Endothelial cell of umbilical vein (primary cell): ENCODE measurements around the gene TMPRSS12. TPM values are rescaled to one million over a fixed set of nuclear protein-coding genes. Genes with fewer than 3 reads are reported as not detected.

Source experiments
- BruUV-seq: library from RNA; stranded (reverse); fragments of 400-500 nt; replicated peaks from 2 replicates; lab custom pipeline; 2021; lab: Mats Ljungman, UMichigan
- CTCF ChIA-PET: fragments of 300-600, 350-600 bp; sonication (Branson Sonifier 250); formaldehyde crosslinking; loops from one replicate; lab custom pipeline; 2021; ENCODE audit warnings: antibody characterized with exemption, inconsistent platforms; lab: Charles Lee
- POLR2A ChIA-PET: fragments of 300-600, 350-600 bp; sonication (Branson Sonifier 250); formaldehyde crosslinking; loops from one replicate; lab custom pipeline; 2021; ENCODE audit warnings: antibody characterized with exemption, inconsistent platforms; lab: Charles Lee
- DNase-seq: peaks from one replicate; pipeline ENCODE4 v3.0.0-alpha.2; 2011; ENCODE audit warnings: low read depth, low spot score
- FAIRE-seq: peaks from 2 replicates; lab custom pipeline; 2011; peaks lifted over from hg19 to GRCh38; lab: Jason Lieb, UNC
- H2AFZ ChIP-seq: 2 replicates; pipeline ENCODE4 v1.6.0; 2012; ENCODE audit warnings: low read depth, low read length, control low read depth, inconsistent platforms
- H3K27ac ChIP-seq: 2 replicates; pipeline ENCODE4 v1.5.1; 2011; ENCODE audit warnings: low read depth, mild to moderate bottlenecking, control low read depth, low read length, moderate library complexity; ENCODE audit not compliant: insufficient read depth
- H3K27me3 ChIP-seq, 2 experiments: 2 replicates each; pipeline versions ENCODE4 v1.6.0 to v1.6.1; 2011; ENCODE audit warnings: low read length in 2 of 2, mixed read lengths in 1 of 2; ENCODE audit not compliant: control insufficient read depth in 2 of 2, insufficient read depth in 2 of 2
- H3K36me3 ChIP-seq, 2 experiments: 2 replicates in 1 of 2; 3 replicates in 1 of 2; pipeline ENCODE4 v1.5.1; 2011; ENCODE audit warnings: low read length in 2 of 2, mild to moderate bottlenecking in 1 of 2, moderate library complexity in 1 of 2; ENCODE audit not compliant: control insufficient read depth in 2 of 2, insufficient read depth in 2 of 2; ENCODE audit errors: extremely low read depth in 1 of 2
- H3K4me1 ChIP-seq: 3 replicates; pipeline ENCODE4 v1.5.1; 2011; ENCODE audit warnings: mild to moderate bottlenecking, low read length; ENCODE audit not compliant: control insufficient read depth, insufficient read depth; ENCODE audit errors: extremely low read depth
- H3K4me2 ChIP-seq: 2 replicates; pipeline ENCODE4 v1.6.1; 2011; ENCODE audit warnings: low read length, control low read depth, mixed read lengths; ENCODE audit not compliant: insufficient read depth
- H3K4me3 ChIP-seq, 3 experiments: fragments of 200-600 bp in 1 of 3; sonication (generic), shearing (Covaris generic) in 1 of 3; replicated peaks in 1 of 3; 2 replicates each; pipeline ENCODE4 v1.5.1; 2011 to 2016; ENCODE audit warnings: control low read depth in 3 of 3, low read length in 3 of 3, mild to moderate bottlenecking in 2 of 3, inconsistent platforms in 1 of 3, low read depth in 1 of 3, moderate library complexity in 1 of 3; ENCODE audit not compliant: insufficient read depth in 1 of 3
- H3K79me2 ChIP-seq: 2 replicates; pipeline ENCODE4 v1.6.0; 2012; ENCODE audit warnings: low read length, inconsistent platforms; ENCODE audit not compliant: control insufficient read depth, insufficient read depth
- H3K9ac ChIP-seq: replicated peaks from 2 replicates; pipeline ENCODE3; 2011; ENCODE audit warnings: low read length, control low read depth; ENCODE audit not compliant: insufficient read depth; ENCODE audit errors: extremely low read depth
- H3K9me1 ChIP-seq: replicated peaks from 3 replicates; pipeline ENCODE4 v1.6.0; 2011; ENCODE audit warnings: mild to moderate bottlenecking, low read length; ENCODE audit not compliant: control insufficient read depth, insufficient read depth; ENCODE audit errors: extremely low read depth
- H3K9me3 ChIP-seq: replicated peaks from 2 replicates; pipeline ENCODE4 v1.5.1; 2012; ENCODE audit warnings: low read length, inconsistent platforms; ENCODE audit not compliant: control insufficient read depth, insufficient read depth
- H4K20me1 ChIP-seq: replicated peaks from 2 replicates; pipeline ENCODE3; 2011; ENCODE audit warnings: mild to moderate bottlenecking, low read length; ENCODE audit not compliant: control insufficient read depth, insufficient read depth; ENCODE audit errors: extremely low read depth
- MYC ChIP-seq: IDR thresholded peaks from one replicate; pipeline ENCODE4 v1.6.1; 2011; ENCODE audit warnings: mild to moderate bottlenecking, low read depth, low read length
- POLR2AphosphoS5 ChIP-seq: IDR thresholded peaks from 2 replicates; pipeline ENCODE4 v1.6.1; 2012; ENCODE audit warnings: low read depth, mild to moderate bottlenecking, control low read depth, low read length, moderate library complexity; ENCODE audit not compliant: insufficient read depth
- dilution Hi-C: fragments of 300-500 bp; cut with MboI; formaldehyde crosslinking; loops from one replicate; pipeline ENCODE4 v1.15.0; 2019; ENCODE audit warnings: low sequenced_read_pairs; ENCODE audit not compliant: extremely low pct_ligation_motif_present
- intact Hi-C: fragments of 100-400 bp; cut with micrococcal nuclease; formaldehyde crosslinking; loops from one replicate; pipeline ENCODE4 v1.10.0; 2022
- polyA plus RNA-seq, 4 experiments: library from polyadenylated mRNA; depleted of rRNA in 3 of 4; stranded (reverse) in 3 of 4; unstranded in 1 of 4; fragments of >200 nt; gene quantifications; 2 replicates each; pipeline versions ENCODE4 v1.2.1 to v1.2.3, GENCODE V29; 2011 to 2012; ENCODE audit warnings: missing spikeins in 1 of 4
- total RNA-seq: library from RNA; stranded (reverse); gene quantifications from 2 replicates; pipeline ENCODE4 v1.2.3, GENCODE V29; 2021

TMPRSS12 gene
- total and polyA plus RNA-seq, 2 donors (not counting 3 experiments of a cell fraction or from before 2014, with no cell fraction given): not detected

GRCh38 chr12:50924131-50924438, 81.4 kb downstream of the TMPRSS12 start:
- no peaks in the 10 kb centered on the region for H3K9me3 ChIP-seq
- peaks cover 24% of the 10 kb centered on the region for H3K4me1 ChIP-seq
- BruUV-seq: no TSS peak
- peak overlapping the region; percentile 94 for H3K4me2 ChIP-seq
- H3K36me3 ChIP-seq: no peaks in the 10 kb centered on the region
- H3K4me3 ChIP-seq: peak overlapping the region; percentile 9 to 66 (median 55)
- no peak for TF ChIP-seq MYC
- POLR2A ChIA-PET: no interaction called here
- CTCF ChIA-PET: interaction anchor here (1.0 to 3.6 kb wide), 5 partner anchors 63 to 417 kb away, joined by 3 to 21 read pairs (median 10); no protein-coding TSS in a partner anchor
- dilution Hi-C loops: no loop called here
- no peaks in the 10 kb centered on the region for H3K9me1 ChIP-seq
- FAIRE-seq (no peak), DNase-seq (no peak)
- peak overlapping the region; percentile 34 for H3K9ac ChIP-seq
- H3K27me3 ChIP-seq: no peaks in the 10 kb centered on the region
- H2AFZ ChIP-seq: peak overlapping the region; percentile 96
- no peaks in the 10 kb centered on the region for H4K20me1 ChIP-seq
- H3K79me2 ChIP-seq: no peaks in the 10 kb centered on the region
- intact Hi-C loops: loop anchor here (2.0 kb wide), 1 partner anchor 103 kb away; the partner anchor contains the start of gene SLC11A2
- peak overlapping the region; percentile 65 for H3K27ac ChIP-seq

DNA sequence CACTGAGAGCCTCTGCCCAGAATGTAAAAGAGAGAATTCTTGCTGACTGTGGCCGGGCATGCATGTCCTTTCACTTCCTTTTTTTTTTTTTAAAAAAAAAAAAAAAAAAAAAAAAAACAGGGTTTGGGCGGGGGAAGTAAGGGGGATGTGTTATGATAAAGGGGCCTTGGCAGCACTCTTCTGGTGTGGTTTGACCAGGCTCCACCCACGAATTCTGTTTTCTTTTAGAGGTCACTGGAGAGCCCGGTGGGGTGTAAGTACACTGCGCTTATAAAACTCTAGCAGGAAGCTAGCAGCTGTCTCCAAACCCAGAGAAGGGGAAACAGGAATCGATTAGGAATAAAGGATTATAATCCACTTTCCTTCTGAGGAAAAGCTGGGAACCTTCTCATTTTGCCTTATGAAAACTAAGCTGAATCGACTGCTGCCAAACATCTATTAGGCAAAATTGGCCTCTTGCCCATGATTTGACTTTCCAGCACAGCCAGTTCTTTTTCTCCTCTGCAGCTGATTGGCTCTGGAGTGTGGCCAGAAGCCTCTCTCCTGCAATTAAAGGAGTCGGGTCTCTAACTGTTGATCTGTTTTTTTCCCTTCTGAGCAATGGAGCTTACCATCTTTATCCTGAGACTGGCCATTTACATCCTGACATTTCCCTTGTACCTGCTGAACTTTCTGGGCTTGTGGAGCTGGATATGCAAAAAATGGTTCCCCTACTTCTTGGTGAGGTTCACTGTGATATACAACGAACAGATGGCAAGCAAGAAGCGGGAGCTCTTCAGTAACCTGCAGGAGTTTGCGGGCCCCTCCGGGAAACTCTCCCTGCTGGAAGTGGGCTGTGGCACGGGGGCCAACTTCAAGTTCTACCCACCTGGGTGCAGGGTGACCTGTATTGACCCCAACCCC, 82.0 kb downstream of the TMPRSS12 start:
- ChIA-PET POLR2A (interaction anchor here (0.6 to 1.0 kb wide), 3 partner anchors 10 to 840 kb away, joined by 3 to 5 read pairs (median 4); partner anchors contain the start of genes ATF1 and SMARCD1), CTCF (interaction anchor here (0.7 to 3.6 kb wide), 7 partner anchors 9 to 416 kb away, joined by 3 to 21 read pairs (median 4); no protein-coding TSS in a partner anchor)
- H3K4me2 ChIP-seq: peak overlapping the region; percentile 94
- no peaks in the 10 kb centered on the region for H3K9me3 ChIP-seq
- H4K20me1 ChIP-seq: no peaks in the 10 kb centered on the region
- H3K9me1 ChIP-seq: no peaks in the 10 kb centered on the region
- peaks cover 24% of the 10 kb centered on the region for H3K4me1 ChIP-seq
- H3K27me3 ChIP-seq: no peaks in the 10 kb centered on the region
- peak; percentile 97 for FAIRE-seq
- no peaks in the 10 kb centered on the region for H3K79me2 ChIP-seq
- no peak for TF ChIP-seq MYC
- TF ChIP-seq POLR2AphosphoS5: peak; percentile 47
- BruUV-seq: no TSS peak
- dilution Hi-C loops: no loop called here
- H2AFZ ChIP-seq: peak overlapping the region; percentile 96
- peak overlapping the region; percentile 48 to 66 (median 55) for H3K4me3 ChIP-seq
- DNase-seq: peak; percentile 94
- intact Hi-C loops: loop anchor here (2.0 to 5.0 kb wide), 2 partner anchors 63 to 102 kb away; partner anchors contain the start of gene SLC11A2
- peak overlapping the region; percentile 34 for H3K9ac ChIP-seq
- H3K36me3 ChIP-seq: no peaks in the 10 kb centered on the region
- H3K27ac ChIP-seq: peak overlapping the region; percentile 65
